Measurements from ENCODE around the gene SVIL. TPM values are rescaled to one million over a fixed set of nuclear protein-coding genes. Genes with fewer than 3 reads are reported as not detected.
"Not testable (repeated sequence)": the region's sequence is repeated elsewhere in the genome, so short reads cannot be mapped to it uniquely, and the experiment has no call there.

Gene SVIL
- polyA plus RNA-seq, 1 donor from 2014 or later = 7.3 TPM

GRCh38 chr10:29492774-29493173 lies 142.0 kb downstream of the SVIL start:
- Histone ChIP-seq H3K27ac (ENCODE audit: low read length) (no peak overlapping the region), H3K9me3 (ENCODE audit: low read length) (no peaks in the 10 kb centered on the region), H3K9me2 (ENCODE audit: insufficient read depth, low read length) (no peaks in the 10 kb centered on the region), H4K20me1 (ENCODE audit: insufficient read depth) (no peaks in the 10 kb centered on the region), H2AFZ (ENCODE audit: low read depth, low read length) (no peak overlapping the region), H3K4me3 (ENCODE audit: low read length) (no peak overlapping the region), H3K36me3 (ENCODE audit: insufficient read depth, low read length) (no peaks in the 10 kb centered on the region), H3F3A (ENCODE audit: insufficient read depth, low read length, poor library complexity, severe bottlenecking) (no peaks in the 10 kb centered on the region), H3K9ac (ENCODE audit: low read length) (no peak overlapping the region), H3K27me3 (ENCODE audit: insufficient read depth, low read depth, low read length) (no peaks in the 10 kb centered on the region), H3K4me2 (ENCODE audit: low read length) (no peak overlapping the region), H3K79me2 (replicated peaks; ENCODE audit: insufficient read depth, low read length) (no peaks in the 10 kb centered on the region)
- TF ChIP-seq REST (IDR thresholded peaks at IDR 0.05; ENCODE audit: borderline replicate concordance) = no peak
- no peak for TF ChIP-seq MXI1 (conservative IDR thresholded peaks at IDR 0.05; ENCODE audit: poor library complexity, severe bottlenecking)
- TF ChIP-seq SMC3 (conservative IDR thresholded peaks at IDR 0.05; ENCODE audit: poor library complexity) = no peak
- no peak for TF ChIP-seq EZH2 (IDR thresholded peaks at IDR 0.05; ENCODE audit: borderline replicate concordance, insufficient read depth, low read length, poor library complexity, severe bottlenecking)
- no peak for TF ChIP-seq CTCF (IDR thresholded peaks at IDR 0.05; ENCODE audit: poor library complexity, severe bottlenecking)
- no peak for TF ChIP-seq EP300 (conservative IDR thresholded peaks at IDR 0.05; ENCODE audit: poor library complexity, severe bottlenecking)
- no peak for TF ChIP-seq POLR2AphosphoS5 (IDR thresholded peaks at IDR 0.05)
- TF ChIP-seq RAD21 (conservative IDR thresholded peaks at IDR 0.05) = no peak
- no peak for TF ChIP-seq TAF1 (IDR thresholded peaks at IDR 0.05; ENCODE audit: low read depth)

- Histone ChIP-seq H3K27me3 (ENCODE audit: insufficient read depth, low read depth, low read length) (no peaks in the 10 kb centered on the region), H3K36me3 (ENCODE audit: insufficient read depth, low read length) (no peaks in the 10 kb centered on the region), H2AFZ (ENCODE audit: low read depth, low read length) (no peak overlapping the region), H3K9ac (ENCODE audit: low read length) (no peak overlapping the region), H3K9me2 (ENCODE audit: insufficient read depth, low read length) (no peaks in the 10 kb centered on the region), H3K79me2 (replicated peaks; ENCODE audit: insufficient read depth, low read length) (no peaks in the 10 kb centered on the region), H3F3A (ENCODE audit: insufficient read depth, low read length, poor library complexity, severe bottlenecking) (no peaks in the 10 kb centered on the region), H3K4me2 (ENCODE audit: low read length) (no peak overlapping the region), H3K27ac (ENCODE audit: low read length) (no peak overlapping the region), H3K9me3 (ENCODE audit: low read length) (no peaks in the 10 kb centered on the region), H3K4me3 (ENCODE audit: low read length) (no peak overlapping the region), H4K20me1 (ENCODE audit: insufficient read depth) (no peaks in the 10 kb centered on the region)
- TF ChIP-seq CTCF (IDR thresholded peaks at IDR 0.05; ENCODE audit: poor library complexity, severe bottlenecking) = no peak
- TF ChIP-seq EZH2 (IDR thresholded peaks at IDR 0.05; ENCODE audit: borderline replicate concordance, insufficient read depth, low read length, poor library complexity, severe bottlenecking) = no peak
- TF ChIP-seq RAD21 (conservative IDR thresholded peaks at IDR 0.05) = no peak
- TF ChIP-seq EP300 (conservative IDR thresholded peaks at IDR 0.05; ENCODE audit: poor library complexity, severe bottlenecking) = no peak
- no peak for TF ChIP-seq MXI1 (conservative IDR thresholded peaks at IDR 0.05; ENCODE audit: poor library complexity, severe bottlenecking)
- TF ChIP-seq SMC3 (conservative IDR thresholded peaks at IDR 0.05; ENCODE audit: poor library complexity) = no peak
- TF ChIP-seq REST (IDR thresholded peaks at IDR 0.05; ENCODE audit: borderline replicate concordance) = no peak
- TF ChIP-seq POLR2AphosphoS5 (IDR thresholded peaks at IDR 0.05) = no peak
- no peak for TF ChIP-seq TAF1 (IDR thresholded peaks at IDR 0.05; ENCODE audit: low read depth)
Measured at GRCh38 chr10:29491918-29492317, 142.9 kb downstream of the SVIL start.

GRCh38 chr10:29490781-29491280 lies 143.9 kb downstream of the SVIL start:
- H3K4me2 ChIP-seq (ENCODE audit: low read length); H3K9me3 ChIP-seq (ENCODE audit: low read length); H3F3A ChIP-seq (ENCODE audit: insufficient read depth, low read length, poor library complexity, severe bottlenecking); H3K9ac ChIP-seq (ENCODE audit: low read length); H3K27ac ChIP-seq (ENCODE audit: low read length); H3K9me2 ChIP-seq (ENCODE audit: insufficient read depth, low read length); H3K4me3 ChIP-seq (ENCODE audit: low read length); H3K36me3 ChIP-seq (ENCODE audit: insufficient read depth, low read length); H2AFZ ChIP-seq (ENCODE audit: low read depth, low read length); H3K27me3 ChIP-seq (ENCODE audit: insufficient read depth, low read depth, low read length); H4K20me1 ChIP-seq (ENCODE audit: insufficient read depth); H3K79me2 ChIP-seq (replicated peaks; ENCODE audit: insufficient read depth, low read length): not testable (repeated sequence)
